Measurements from ENCODE around the gene CTSL. TPM values are rescaled to one million over a fixed set of nuclear protein-coding genes. Genes with fewer than 3 reads are reported as not detected.

Gene CTSL
- polyA plus RNA-seq, 1 experiment = 224 TPM

DNA sequence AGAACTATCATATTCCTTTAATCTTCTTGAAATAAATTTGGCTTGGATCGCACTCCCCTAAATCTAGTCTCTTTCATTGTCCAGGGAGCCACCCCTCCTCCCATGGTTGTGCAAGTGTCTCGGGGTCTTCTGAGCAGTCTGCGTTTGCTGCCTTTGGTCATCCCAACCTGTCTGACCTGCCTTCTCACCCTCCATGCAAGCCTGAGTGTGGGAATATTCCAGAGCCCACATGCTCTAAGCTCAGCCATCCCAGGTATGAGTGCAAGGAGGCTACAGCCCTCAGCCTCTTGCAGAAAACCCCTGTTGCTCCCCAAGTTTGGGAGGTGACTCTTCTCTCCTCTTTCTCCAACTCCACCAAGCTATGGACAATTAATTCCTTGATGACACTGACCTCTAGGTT, 7.7 kb upstream of the CTSL start:
- TF ChIP-seq, protein P1, sequence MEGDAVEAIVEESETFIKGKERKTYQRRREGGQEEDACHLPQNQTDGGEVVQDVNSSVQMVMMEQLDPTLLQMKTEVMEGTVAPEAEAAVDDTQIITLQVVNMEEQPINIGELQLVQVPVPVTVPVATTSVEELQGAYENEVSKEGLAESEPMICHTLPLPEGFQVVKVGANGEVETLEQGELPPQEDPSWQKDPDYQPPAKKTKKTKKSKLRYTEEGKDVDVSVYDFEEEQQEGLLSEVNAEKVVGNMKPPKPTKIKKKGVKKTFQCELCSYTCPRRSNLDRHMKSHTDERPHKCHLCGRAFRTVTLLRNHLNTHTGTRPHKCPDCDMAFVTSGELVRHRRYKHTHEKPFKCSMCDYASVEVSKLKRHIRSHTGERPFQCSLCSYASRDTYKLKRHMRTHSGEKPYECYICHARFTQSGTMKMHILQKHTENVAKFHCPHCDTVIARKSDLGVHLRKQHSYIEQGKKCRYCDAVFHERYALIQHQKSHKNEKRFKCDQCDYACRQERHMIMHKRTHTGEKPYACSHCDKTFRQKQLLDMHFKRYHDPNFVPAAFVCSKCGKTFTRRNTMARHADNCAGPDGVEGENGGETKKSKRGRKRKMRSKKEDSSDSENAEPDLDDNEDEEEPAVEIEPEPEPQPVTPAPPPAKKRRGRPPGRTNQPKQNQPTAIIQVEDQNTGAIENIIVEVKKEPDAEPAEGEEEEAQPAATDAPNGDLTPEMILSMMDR (IDR thresholded peaks at IDR 0.05; ENCODE audit: low read depth, low read length) = no peak
- H3K27ac ChIP-seq (ENCODE audit: low read depth, low read length) = no peak overlapping the region
- H3K4me3 ChIP-seq (ENCODE audit: low read depth, low read length) = no peak overlapping the region
- ChIA-PET CTCF (no interaction called here), POLR2A (no interaction called here)
- no peak for DNase-seq (ENCODE audit: low read depth, low spot score)
- no peaks in the 10 kb centered on the region for H3K9me3 ChIP-seq (ENCODE audit: control insufficient read depth, insufficient read depth, low read length)
- no peaks in the 10 kb centered on the region for H3K27me3 ChIP-seq (ENCODE audit: control insufficient read depth, insufficient read depth, low read length)

GRCh38 chr9:87718852-87719612, 6.9 kb upstream of the CTSL start:
- H3K27ac ChIP-seq (ENCODE audit: low read depth, low read length) = no peak overlapping the region
- ChIA-PET CTCF (no interaction called here), POLR2A (no interaction called here)
- no peaks in the 10 kb centered on the region for H3K27me3 ChIP-seq (ENCODE audit: control insufficient read depth, insufficient read depth, low read length)
- DNase-seq (ENCODE audit: low read depth, low spot score) = no peak
- no peaks in the 10 kb centered on the region for H3K9me3 ChIP-seq (ENCODE audit: control insufficient read depth, insufficient read depth, low read length)
- no peak overlapping the region for H3K4me3 ChIP-seq (ENCODE audit: low read depth, low read length)
- TF ChIP-seq, protein P1 (IDR thresholded peaks at IDR 0.05; ENCODE audit: low read depth, low read length) = no peak

- Histone ChIP-seq H3K27me3 (ENCODE audit: control insufficient read depth, insufficient read depth, low read length) (no peaks in the 10 kb centered on the region), H3K27ac (ENCODE audit: low read depth, low read length) (no peak overlapping the region), H3K9me3 (ENCODE audit: control insufficient read depth, insufficient read depth, low read length) (no peaks in the 10 kb centered on the region), H3K4me3 (ENCODE audit: low read depth, low read length) (no peak overlapping the region)
- DNase-seq (ENCODE audit: low read depth, low spot score) = no peak
- POLR2A ChIA-PET = no interaction called here
- TF ChIP-seq, protein P1 (IDR thresholded peaks at IDR 0.05; ENCODE audit: low read depth, low read length) = no peak
- CTCF ChIA-PET = no interaction called here
These were observed 5.7 kb upstream of the CTSL start for GRCh38 chr9:87720173-87720572.

GRCh38 chr9:87722393-87723088, 3.4 kb upstream of the CTSL start:
- ChIA-PET POLR2A (no interaction called here), CTCF (interaction anchor here (1.0 kb wide), 1 partner anchor 90 kb away, joined by 5 read pairs; no protein-coding TSS in a partner anchor)
- Histone ChIP-seq H3K27me3 (ENCODE audit: control insufficient read depth, insufficient read depth, low read length) (no peaks in the 10 kb centered on the region), H3K9me3 (ENCODE audit: control insufficient read depth, insufficient read depth, low read length) (no peaks in the 10 kb centered on the region; the same call in 1 of the 2 replicates), H3K27ac (ENCODE audit: low read depth, low read length) (no peak overlapping the region), H3K4me3 (ENCODE audit: low read depth, low read length) (no peak overlapping the region)
- DNase-seq (ENCODE audit: low read depth, low spot score) = no peak
- TF ChIP-seq, protein P1 (IDR thresholded peaks at IDR 0.05; ENCODE audit: low read depth, low read length) = no peak

DNA sequence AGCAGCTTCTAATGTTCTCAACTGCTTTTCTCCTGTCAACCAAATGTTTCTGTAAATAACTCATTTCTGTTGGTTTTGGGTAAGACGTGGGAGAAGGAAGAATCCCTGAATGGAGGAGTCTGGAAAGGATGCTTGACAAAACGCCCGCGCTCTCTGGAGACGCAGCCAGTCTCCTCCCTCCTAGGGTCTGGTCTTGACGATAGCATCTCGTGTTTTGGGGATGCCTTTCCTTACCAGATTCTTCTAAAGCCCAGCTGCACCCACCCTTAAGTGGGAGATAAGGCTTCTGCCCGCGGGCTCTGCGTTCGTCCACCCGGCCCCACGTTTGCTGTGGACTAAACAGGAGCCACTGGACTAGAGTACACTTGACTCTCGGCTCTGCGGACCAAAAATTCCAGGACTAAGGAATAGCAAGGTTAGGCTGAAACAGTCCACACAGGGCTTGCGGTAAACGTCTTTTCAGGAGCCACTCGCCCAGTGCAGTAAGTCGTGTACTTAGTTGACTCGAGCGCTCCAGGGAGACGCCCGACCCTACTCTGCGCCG, 491 bp upstream of the CTSL start:
- Histone ChIP-seq H3K27me3 (ENCODE audit: control insufficient read depth, insufficient read depth, low read length) (no peaks in the 10 kb centered on the region), H3K27ac (ENCODE audit: low read depth, low read length) (peak overlapping the region; percentile 93), H3K9me3 (ENCODE audit: control insufficient read depth, insufficient read depth, low read length) (no peaks in the 10 kb centered on the region; the same call in 1 of the 2 replicates), H3K4me3 (ENCODE audit: low read depth, low read length) (peak overlapping the region; percentile 84)
- ChIA-PET CTCF (interaction anchor here (0.6 to 1.8 kb wide), 3 partner anchors 13 to 350 kb away, joined by 3 to 7 read pairs (median 4); no protein-coding TSS in a partner anchor), POLR2A (interaction anchor here (0.8 to 2.0 kb wide), 4 partner anchors 11 to 68 kb away, joined by 3 to 9 read pairs (median 6); no protein-coding TSS in a partner anchor)
- TF ChIP-seq, protein P1 (IDR thresholded peaks at IDR 0.05; ENCODE audit: low read depth, low read length) = no peak
- no peak for DNase-seq (ENCODE audit: low read depth, low spot score)
